Adrenal gland (tissue), 12 donors: Measurements from ENCODE around the gene RIMBP2. TPM values are rescaled to one million over a fixed set of nuclear protein-coding genes. Genes with fewer than 3 reads are reported as not detected.

ENCODE experiments used
- DNase-seq, 7 donors: peaks; one replicate each; pipeline ENCODE4 v3.0.0-alpha.2; 2019 to 2020
- H3K27ac ChIP-seq, 5 donors: fragments of 200-600 bp; sonication (generic) in 4 of 5; 1 replicate in 3 of 5; 2 replicates in 2 of 5; pipeline versions ENCODE4 v1.5.1 to v1.8.0; 2016 to 2020; ENCODE audit warnings: mild to moderate bottlenecking in 1 of 5
- H3K27me3 ChIP-seq: fragments of 200-600 bp; 2 replicates; pipeline ENCODE4 v1.8.0; 2021
- H3K36me3 ChIP-seq, 2 donors: fragments of 200-600 bp; replicated peaks in 1 of 2; 1 replicate in 1 of 2; 2 replicates in 1 of 2; pipeline versions ENCODE4 v1.5.1 to v1.8.0; 2018 to 2022
- H3K4me1 ChIP-seq, 2 donors: fragments of 200-600 bp; replicated peaks in 1 of 2; 1 replicate in 1 of 2; 2 replicates in 1 of 2; pipeline versions ENCODE4 v1.5.1 to v1.8.0; 2018 to 2021
- H3K4me3 ChIP-seq, 4 donors: fragments of 200-600 bp; sonication (generic) in 3 of 4; one replicate each; pipeline ENCODE4 v1.5.1; 2016 to 2018
- H3K9me3 ChIP-seq, 3 donors: fragments of 200-600 bp; sonication (generic) in 1 of 3; replicated peaks in 1 of 3; 1 replicate in 2 of 3; 2 replicates in 1 of 3; pipeline versions ENCODE4 v1.5.1 to v1.8.0; 2016 to 2021
- CTCF ChIP-seq, 6 experiments: fragments of 450-650 bp in 4 of 6; fragments of 200-600 bp in 2 of 6; sonication (generic) in 1 of 6; IDR thresholded peaks; 1 replicate in 5 of 6; 2 replicates in 1 of 6; pipeline versions ENCODE4 v1.5.1 to v1.8.0; 2016 to 2021; ENCODE audit warnings: antibody characterized with exemption in 6 of 6, mild to moderate bottlenecking in 2 of 6, moderate library complexity in 1 of 6
- POLR2A ChIP-seq, 2 donors: fragments of 450-650 bp; IDR thresholded peaks; one replicate each; pipeline ENCODE4 v1.6.1; 2017; ENCODE audit warnings: antibody characterized with exemption in 2 of 2, mild to moderate bottlenecking in 2 of 2, moderate library complexity in 1 of 2
- WGBS, 4 donors: extraction: QIAGEN DNeasy Blood & Tissue Kit in 2 of 4; methylation state at CpG; one replicate each; pipeline versions ENCODE4 v1.1.5 to v1.1.7; 2013 to 2017; 5-methylcytosine and 5-hydroxymethylcytosine counted together
- intact Hi-C, 2 donors: fragments of 100-400 bp; cut with DNase I; formaldehyde crosslinking; loops; one replicate each; pipeline versions ENCODE4 v1.14.1 to v1.15.0; 2022 to 2023
- polyA plus RNA-seq, 3 donors: library from polyadenylated mRNA; stranded (reverse); fragments of 200-250 nt in 2 of 3; fragments of 350-450 nt in 1 of 3; fragmentation: Illumina TruSeq in 1 of 3; extraction: RNeasy Lipid Tissue Mini Kit (QIAGEN cat#74804) in 1 of 3; gene quantifications; one replicate each; pipeline ENCODE4 v1.2.3, GENCODE V29; 2013 to 2014
- total RNA-seq, 9 donors: library from RNA; depleted of rRNA in 4 of 9; stranded (reverse); fragments of >200 nt in 4 of 9; fragments of 120-200 nt in 1 of 9; fragmentation: NEBNext Ultra II Directional in 1 of 9; extraction: Animal tissue kit (Norgen Biotek cat#: 25700) in 1 of 9; gene quantifications; one replicate each; pipeline versions ENCODE4 v1.1.0 to v1.2.4, GENCODE V29; 2013 to 2023
- donor health status: healthy with polysubstance abuse.
- donor health status: Bipolar disorder and iron deficiency.
- donor health status: DM: yes; HTN: yes; CAD: no.
- donor health status: DM: no; HTN: no; CAD: no.
- donor health status: DM: no; HTN: no; CAD: no.
- donor health status: DM: yes; HTN: yes; CAD: no.

RIMBP2 gene
- total and polyA plus RNA-seq, 12 donors = 0.18 to 23.9 (median 6.3) TPM; not detected in 2

- H3K36me3 ChIP-seq = no peaks in the 10 kb centered on the region
- intact Hi-C loops = no loop called here
- H3K27ac ChIP-seq = no peak overlapping the region
- WGBS, 4 donors = 73 to 85% (median 77%) methylated on average over 6 of the region's 6 CpGs
- no peak for TF ChIP-seq POLR2A (IDR thresholded peaks at IDR 0.05)
- TF ChIP-seq CTCF (IDR thresholded peaks at IDR 0.05) = no peak
- no peaks in the 10 kb centered on the region for H3K4me1 ChIP-seq
- no peaks in the 10 kb centered on the region for H3K27me3 ChIP-seq
- no peaks in the 10 kb centered on the region for H3K9me3 ChIP-seq
- no peak overlapping the region for H3K4me3 ChIP-seq
- DNase-seq = no peak
These were observed 145.0 kb downstream of the RIMBP2 start for GRCh38 chr12:130571089-130571488.

DNA sequence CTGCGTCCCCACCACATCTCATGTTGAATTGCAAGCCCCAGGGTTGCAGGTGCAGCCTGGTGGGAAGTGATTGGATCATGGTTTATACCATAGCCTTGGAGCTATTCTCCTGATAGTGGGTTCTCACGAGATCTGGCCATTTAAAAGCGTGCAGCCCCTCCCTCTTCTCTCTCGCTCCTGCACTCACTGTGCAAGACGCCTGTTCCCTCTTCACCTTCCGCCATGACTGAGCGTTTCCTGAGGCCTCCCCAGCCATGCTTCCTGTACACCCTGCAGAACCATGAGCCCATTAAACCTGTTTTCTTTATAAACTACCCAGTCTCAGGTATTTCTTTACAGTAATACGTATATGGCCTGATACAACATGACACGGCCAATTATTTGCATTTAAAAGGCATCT lies 146.6 kb downstream of the RIMBP2 start:
- H3K4me1 ChIP-seq = no peaks in the 10 kb centered on the region
- intact Hi-C loops = no loop called here
- WGBS, 4 donors = 57 to 70% (median 63%) methylated on average over 9 of the region's 9 CpGs
- no peaks in the 10 kb centered on the region for H3K27me3 ChIP-seq
- H3K4me3 ChIP-seq = no peak overlapping the region
- H3K36me3 ChIP-seq = no peaks in the 10 kb centered on the region
- no peak overlapping the region for H3K27ac ChIP-seq
- TF ChIP-seq CTCF (IDR thresholded peaks at IDR 0.05) = no peak
- TF ChIP-seq POLR2A (IDR thresholded peaks at IDR 0.05) = no peak
- DNase-seq = no peak
- peaks cover 0 to 8% (median 0%) of the 10 kb centered on the region in 3 donors for H3K9me3 ChIP-seq

DNA sequence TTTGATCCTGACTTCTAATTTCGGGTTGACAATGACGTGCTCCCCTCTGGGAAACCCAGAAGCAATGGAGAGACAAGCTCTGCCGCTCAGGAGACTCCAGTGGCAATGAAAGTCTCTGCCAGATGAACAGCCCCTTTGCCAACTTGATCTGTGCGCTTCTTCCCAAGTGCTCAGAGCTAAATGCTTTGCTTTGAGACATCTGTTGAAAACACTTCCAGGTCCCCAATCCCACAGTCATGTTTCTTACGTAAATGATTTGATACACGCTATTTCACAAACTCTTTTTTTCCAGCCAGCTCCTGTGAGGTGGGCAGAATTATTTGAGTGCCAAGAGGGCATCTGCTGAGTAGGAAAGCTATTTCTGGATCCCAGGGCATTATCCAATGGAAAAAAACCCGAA lies 147.6 kb downstream of the RIMBP2 start:
- Histone ChIP-seq H3K4me1 (no peaks in the 10 kb centered on the region), H3K27ac (no peak overlapping the region), H3K36me3 (no peaks in the 10 kb centered on the region), H3K4me3 (no peak overlapping the region), H3K9me3 (peaks cover 0 to 8% (median 0%) of the 10 kb centered on the region in 3 donors), H3K27me3 (no peaks in the 10 kb centered on the region)
- WGBS, 4 donors = 69 to 79% (median 73%) methylated on average over 7 of the region's 7 CpGs
- DNase-seq = no peak
- no peak for TF ChIP-seq POLR2A (IDR thresholded peaks at IDR 0.05)
- no peak for TF ChIP-seq CTCF (IDR thresholded peaks at IDR 0.05)
- intact Hi-C loops = no loop called here

- Histone ChIP-seq H3K9me3 (peaks cover 0 to 8% (median 0%) of the 10 kb centered on the region in 3 donors), H3K36me3 (no peaks in the 10 kb centered on the region), H3K27me3 (no peaks in the 10 kb centered on the region), H3K4me3 (no peak overlapping the region), H3K27ac (no peak overlapping the region), H3K4me1 (no peaks in the 10 kb centered on the region)
- WGBS, 4 donors = 38 to 68% (median 59%) methylated on average over 1 to 2 of the region's 2 CpGs
- intact Hi-C loops = no loop called here
- no peak for DNase-seq
- TF ChIP-seq CTCF (IDR thresholded peaks at IDR 0.05) (no peak), POLR2A (IDR thresholded peaks at IDR 0.05) (no peak)
These were observed 148.1 kb downstream of the RIMBP2 start for GRCh38 chr12:130568041-130568440.
